HepG2 (cell line): ENCODE results near the gene RAMAC. TPM values are rescaled to one million over a fixed set of nuclear protein-coding genes. Genes with fewer than 3 reads are reported as not detected.
A peak's percentile ranks its signal among the peaks of the same experiment; 100 is the strongest.

Experiments
- BORCS8-MEF2B ChIP-seq: sonication (generic); formaldehyde crosslinking; IDR thresholded peaks from 2 replicates; pipeline ENCODE4 v1.8.0; 2022; ENCODE audit warnings: mild to moderate bottlenecking, missing genetic modification reagents
- CREB1 ChIP-seq, 2 experiments: fragments of 450-650 bp in 1 of 2; IDR thresholded peaks; 2 replicates each; pipeline ENCODE4 v1.6.1; 2016 to 2017; ENCODE audit warnings: control low read depth in 1 of 2, mild to moderate bottlenecking in 1 of 2, missing compliant biosample characterization in 1 of 2, missing genetic modification characterization in 1 of 2
- ETS1 ChIP-seq: sonication (generic); formaldehyde crosslinking; IDR thresholded peaks from 2 replicates; pipeline ENCODE4 v1.4.0; 2020; ENCODE audit warnings: missing genetic modification reagents
- NFE2 ChIP-seq: sonication (generic); formaldehyde crosslinking; IDR thresholded peaks from 2 replicates; pipeline ENCODE4 v1.4.0; 2020; ENCODE audit warnings: missing genetic modification reagents
- PAXIP1 ChIP-seq: sonication (generic); formaldehyde crosslinking; conservative IDR thresholded peaks from 2 replicates; pipeline ENCODE4 v1.4.0; 2020; ENCODE audit warnings: mild to moderate bottlenecking, missing genetic modification reagents, moderate library complexity
- PHB2 ChIP-seq: fragments of 450-650 bp; IDR thresholded peaks from 2 replicates; pipeline ENCODE4 v1.6.1; 2018; ENCODE audit not compliant: partially characterized antibody
- SIN3A ChIP-seq: IDR thresholded peaks from 2 replicates; pipeline ENCODE4 v1.6.1; 2011; ENCODE audit warnings: low read depth, mild to moderate bottlenecking, control low read depth, low read length, borderline replicate concordance
- TFE3 ChIP-seq: IDR thresholded peaks from 2 replicates; pipeline ENCODE4 v1.6.1; 2016
- USF2 ChIP-seq, 2 experiments: sonication (generic) in 1 of 2; formaldehyde crosslinking in 1 of 2; IDR thresholded peaks; 2 replicates each; pipeline versions ENCODE4 v1.5.1 to v1.6.1; 2011 to 2020; ENCODE audit warnings: borderline replicate concordance in 1 of 2, low read depth in 1 of 2, low read length in 1 of 2, mild to moderate bottlenecking in 1 of 2, missing genetic modification reagents in 1 of 2, moderate library complexity in 1 of 2
- ZNF549 ChIP-seq: sonication (generic); formaldehyde crosslinking; IDR thresholded peaks from 2 replicates; pipeline ENCODE4 v1.5.0; 2020; ENCODE audit warnings: missing genetic modification reagents
- ZNF557 ChIP-seq: sonication (generic); formaldehyde crosslinking; IDR thresholded peaks from 2 replicates; pipeline ENCODE4 v1.4.0; 2020; ENCODE audit warnings: missing genetic modification reagents
- ZNF616 ChIP-seq: sonication (generic); formaldehyde crosslinking; IDR thresholded peaks from 2 replicates; pipeline ENCODE4 v1.5.0; 2020; ENCODE audit warnings: low read depth, mild to moderate bottlenecking, missing genetic modification reagents
- ZNF747 ChIP-seq: sonication (generic); formaldehyde crosslinking; IDR thresholded peaks from 2 replicates; pipeline ENCODE4 v1.8.1; 2023; ENCODE audit warnings: missing genetic modification reagents, mild to moderate bottlenecking, borderline replicate concordance
- ZNF841 ChIP-seq: sonication (generic); formaldehyde crosslinking; IDR thresholded peaks from 2 replicates; pipeline ENCODE4 v1.8.1; 2023; ENCODE audit warnings: missing genetic modification reagents, borderline replicate concordance
- polyA plus RNA-seq, 8 experiments: library from polyadenylated mRNA; depleted of rRNA in 3 of 8; stranded (reverse) in 7 of 8; unstranded in 1 of 8; fragments of >200 nt; fragmentation: Illumina TruSeq in 4 of 8; extraction: Trizol in 4 of 8; gene quantifications; 2 replicates each; pipeline versions ENCODE4 v1.2.1 to v1.2.3, GENCODE V29; 2011 to 2016; ENCODE audit warnings: low read depth in 4 of 8, missing spikeins in 1 of 8, mixed read lengths in 1 of 8; ENCODE audit not compliant: insufficient read depth in 1 of 8
- total RNA-seq, 5 experiments: library from RNA; depleted of rRNA; stranded (reverse); fragments of >200 nt; fragmentation: Illumina TruSeq; extraction: Trizol; gene quantifications; 2 replicates each; pipeline ENCODE4 v1.2.3, GENCODE V29; 2016; ENCODE audit warnings: low read depth in 1 of 5
- TF ChIP-seq, protein P1 (sequence below): sonication (generic); formaldehyde crosslinking; IDR thresholded peaks from 2 replicates; pipeline ENCODE4 v1.8.1; 2023; ENCODE audit warnings: mild to moderate bottlenecking, missing genetic modification reagents
- TF ChIP-seq, protein P2 (sequence below): IDR thresholded peaks from 2 replicates; pipeline ENCODE4 v1.6.1; 2016; ENCODE audit warnings: missing genetic modification reagents, missing compliant biosample characterization

Gene RAMAC
- total and polyA plus RNA-seq, 2 of the 13 experiments (the other 11 are each of a cell fraction or from before 2014, with no cell fraction given): 22.2 to 45.9 TPM

GRCh38 chr15:83011271-83012075 lies 25.5 kb downstream of the RAMAC start, which contains the start of gene C15orf40 (continued):
- TF ChIP-seq PAXIP1 (CRISPR knock-in tag) (peak; percentile 36; the same call in 1 of the 2 replicates), TFE3 (CRISPR knock-in tag) (peak; percentile 83), BORCS8-MEF2B (CRISPR knock-in tag) (peak; percentile 37; the same call in 1 of the 2 replicates), NFE2 (no peak), ETS1 (peak; percentile 58; the same call in 1 of the 2 replicates), ZNF747 (peak; percentile 94), ZNF549 (CRISPR knock-in tag) (no peak), CREB1 (IDR thresholded peaks at IDR 0.05) (no peak), CREB1 (CRISPR knock-in tag; IDR thresholded peaks at IDR 0.05) (no peak), ZNF616 (peak; percentile 54; the same call in 1 of the 2 replicates), ZNF841 (CRISPR knock-in tag) (0 out of 2 replicates have a peak, but pooled peaks have one; percentile 53), USF2 (IDR thresholded peaks at IDR 0.05; ENCODE audit: low read depth, low read length) (no peak), USF2 (CRISPR knock-in tag; IDR thresholded peaks at IDR 0.05; ENCODE audit: borderline replicate concordance) (no peak), PHB2 (no peak), SIN3A (no peak), ZNF557 (CRISPR knock-in tag) (peak; percentile 42; the same call in 1 of the 2 replicates)
- TF ChIP-seq, protein P1, sequence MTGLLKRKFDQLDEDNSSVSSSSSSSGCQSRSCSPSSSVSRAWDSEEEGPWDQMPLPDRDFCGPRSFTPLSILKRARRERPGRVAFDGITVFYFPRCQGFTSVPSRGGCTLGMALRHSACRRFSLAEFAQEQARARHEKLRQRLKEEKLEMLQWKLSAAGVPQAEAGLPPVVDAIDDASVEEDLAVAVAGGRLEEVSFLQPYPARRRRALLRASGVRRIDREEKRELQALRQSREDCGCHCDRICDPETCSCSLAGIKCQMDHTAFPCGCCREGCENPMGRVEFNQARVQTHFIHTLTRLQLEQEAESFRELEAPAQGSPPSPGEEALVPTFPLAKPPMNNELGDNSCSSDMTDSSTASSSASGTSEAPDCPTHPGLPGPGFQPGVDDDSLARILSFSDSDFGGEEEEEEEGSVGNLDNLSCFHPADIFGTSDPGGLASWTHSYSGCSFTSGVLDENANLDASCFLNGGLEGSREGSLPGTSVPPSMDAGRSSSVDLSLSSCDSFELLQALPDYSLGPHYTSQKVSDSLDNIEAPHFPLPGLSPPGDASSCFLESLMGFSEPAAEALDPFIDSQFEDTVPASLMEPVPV: 0 out of 2 replicates have a peak, but pooled peaks have one; percentile 41
- TF ChIP-seq, protein P2, sequence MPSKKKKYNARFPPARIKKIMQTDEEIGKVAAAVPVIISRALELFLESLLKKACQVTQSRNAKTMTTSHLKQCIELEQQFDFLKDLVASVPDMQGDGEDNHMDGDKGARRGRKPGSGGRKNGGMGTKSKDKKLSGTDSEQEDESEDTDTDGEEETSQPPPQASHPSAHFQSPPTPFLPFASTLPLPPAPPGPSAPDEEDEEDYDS (CRISPR knock-in tag): peak; percentile 59; the same call in 1 of the 2 replicates
